ENCODE measurements around the gene CRHR2. TPM values are rescaled to one million over a fixed set of nuclear protein-coding genes. Genes with fewer than 3 reads are reported as not detected.

CRHR2 gene
- polyA plus RNA-seq, 1 of the 3 experiments (the other 2 are of a cell fraction) = not detected

GRCh38 chr7:30706316-30706715 is 24.1 kb upstream of the CRHR2 start:
- no peak for DNase-seq
- Histone ChIP-seq H3K27me3 (ENCODE audit: insufficient read depth) (peaks cover 17% of the 10 kb centered on the region), H3K27ac (ENCODE audit: low read depth in 2 of 2, low read length in 1 of 2) (no peak overlapping the region), H3K36me3 (replicated peaks in 1 of 2; ENCODE audit: control insufficient read depth in 1 of 2, insufficient read depth in 2 of 2, low read length in 1 of 2) (no peaks in the 10 kb centered on the region), H4K20me1 (ENCODE audit: insufficient read depth) (no peaks in the 10 kb centered on the region), H3K9me3 (no peaks in the 10 kb centered on the region), H2AFZ (ENCODE audit: low read depth) (no peak overlapping the region), H3K4me2 (no peak overlapping the region), H3K9me2 (no peaks in the 10 kb centered on the region), H3K9ac (no peak overlapping the region), H3F3A (replicated peaks; ENCODE audit: insufficient read depth) (no peaks in the 10 kb centered on the region), H3K4me1 (ENCODE audit: control insufficient read depth in 1 of 2, insufficient read depth in 2 of 2, low read depth in 1 of 2, low read length in 1 of 2) (peaks cover 0 to 9% of the 10 kb centered on the region in 2 experiments; a peak in 1 of 4 replicates), H3K79me2 (ENCODE audit: insufficient read depth) (no peaks in the 10 kb centered on the region), H3K4me3 (ENCODE audit: low read depth in 2 of 2, low read length in 1 of 2) (no peak overlapping the region)
- ChIA-PET POLR2A (no interaction called here), CTCF (no interaction called here)
- TF ChIP-seq REST (IDR thresholded peaks at IDR 0.05; ENCODE audit: low read depth, low read length) (no peak), NRF1 (IDR thresholded peaks at IDR 0.05; ENCODE audit: low read depth, low read length) (no peak), CTCF (IDR thresholded peaks at IDR 0.05) (no peak), MAX (IDR thresholded peaks at IDR 0.05; ENCODE audit: low read depth) (no peak), YY1 (IDR thresholded peaks at IDR 0.05; ENCODE audit: low read depth) (no peak), USF2 (IDR thresholded peaks at IDR 0.05; ENCODE audit: borderline replicate concordance, low read depth, low read length) (no peak), USF1 (IDR thresholded peaks at IDR 0.05; ENCODE audit: borderline replicate concordance, low read depth) (no peak), MXI1 (IDR thresholded peaks at IDR 0.05; ENCODE audit: low read depth, low read length) (no peak), RXRA (IDR thresholded peaks at IDR 0.05; ENCODE audit: borderline replicate concordance, low read depth) (no peak), TEAD4 (IDR thresholded peaks at IDR 0.05; ENCODE audit: borderline replicate concordance, insufficient read depth) (no peak), TCF12 (IDR thresholded peaks at IDR 0.05) (no peak), FOSL2 (IDR thresholded peaks at IDR 0.05; ENCODE audit: borderline replicate concordance, low read depth) (no peak), POLR2AphosphoS5 (IDR thresholded peaks at IDR 0.05; ENCODE audit: low read depth, low read length) (no peak), JUND (IDR thresholded peaks at IDR 0.05) (no peak), ZBTB33 (IDR thresholded peaks at IDR 0.05; ENCODE audit: borderline replicate concordance, low read depth) (no peak), NFIC (IDR thresholded peaks at IDR 0.05; ENCODE audit: borderline replicate concordance) (no peak), SMC3 (IDR thresholded peaks at IDR 0.05; ENCODE audit: low read depth, low read length) (no peak), FOXJ3 (CRISPR knock-in tag; IDR thresholded peaks at IDR 0.05) (no peak), CHD2 (IDR thresholded peaks at IDR 0.05; ENCODE audit: low read length, partially characterized antibody) (no peak), TAF1 (IDR thresholded peaks at IDR 0.05; ENCODE audit: borderline replicate concordance, low read depth, low read length) (no peak)
- 55% methylated on average over 6 of the region's 6 CpGs for WGBS (ENCODE audit: low lambda C conversion rate)
